ENCODE results near the gene THADA.
A peak's percentile ranks its signal among the peaks of the same experiment; 100 is the strongest.

Gene THADA

DNA sequence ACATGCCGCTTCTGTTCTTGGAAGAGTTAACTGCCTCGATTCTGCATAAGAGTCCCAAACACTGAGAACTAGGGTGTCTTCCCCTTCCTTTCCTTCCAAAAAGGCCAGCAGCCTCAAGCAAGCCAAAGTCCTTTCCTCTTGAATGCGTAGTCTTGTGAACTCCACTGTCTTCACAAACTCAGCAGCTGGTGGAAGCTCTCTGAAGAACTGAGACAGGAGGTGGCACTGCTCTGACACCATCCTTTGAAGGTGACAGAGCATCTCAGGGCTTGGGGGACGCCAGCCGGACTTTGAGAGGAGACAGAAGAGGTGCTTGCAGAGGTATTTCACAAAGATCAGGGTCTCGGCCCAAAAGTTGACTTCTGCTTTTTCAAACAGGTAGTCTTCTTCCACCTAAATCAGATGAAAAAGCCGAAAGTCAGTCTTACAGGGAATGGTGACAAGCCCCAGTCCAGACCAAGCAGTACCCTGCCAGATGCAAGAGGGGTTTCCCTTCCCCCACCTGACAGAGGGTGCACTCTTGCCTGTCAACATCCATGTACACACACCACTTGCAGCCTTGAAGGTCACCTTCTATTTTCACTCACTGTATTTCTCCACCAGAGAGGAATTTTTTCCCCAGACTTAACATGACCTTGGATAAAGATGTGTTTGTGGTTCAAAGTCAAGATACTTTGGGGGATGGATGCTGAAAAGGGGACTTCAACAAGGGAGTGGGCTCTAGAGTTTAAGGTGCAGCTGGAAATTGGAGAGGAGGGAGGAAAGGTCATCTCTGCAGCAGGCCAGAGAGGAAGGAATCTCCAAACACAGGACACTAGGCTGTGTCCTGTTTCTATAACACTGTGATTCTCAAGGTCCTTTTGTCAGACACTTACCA lies 364.6 kb downstream of the THADA start:
- DNase-seq, result no peak

DNA sequence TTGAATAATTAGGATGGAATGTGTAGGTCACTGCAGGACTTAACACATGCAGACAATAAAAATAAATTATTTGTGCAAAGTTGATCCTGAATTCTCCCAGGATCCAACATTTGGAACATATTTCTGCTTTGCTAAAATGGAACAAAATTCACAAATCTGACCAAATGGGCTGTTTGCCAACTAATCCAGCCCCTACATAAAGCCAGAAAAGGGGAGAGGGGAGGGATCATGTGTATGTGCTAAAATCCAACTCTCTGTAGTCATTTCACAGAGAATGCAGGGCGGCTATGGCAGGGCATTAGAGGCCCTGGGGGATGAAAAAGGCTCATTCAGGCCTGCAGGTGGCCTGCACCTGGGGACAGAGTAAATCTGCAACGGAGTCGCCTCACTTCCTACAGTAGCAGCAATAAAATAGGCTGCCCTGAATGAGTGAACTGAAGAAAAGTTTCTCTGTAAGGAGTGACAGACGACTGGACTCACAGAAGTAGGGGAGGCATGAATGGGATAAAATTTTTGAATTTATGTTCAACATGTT lies 365.4 kb downstream of the THADA start:
- DNase-seq, result no peak

- no peak for DNase-seq
Measured at GRCh38 chr2:43228756-43229659, 366.8 kb downstream of the THADA start.

DNA sequence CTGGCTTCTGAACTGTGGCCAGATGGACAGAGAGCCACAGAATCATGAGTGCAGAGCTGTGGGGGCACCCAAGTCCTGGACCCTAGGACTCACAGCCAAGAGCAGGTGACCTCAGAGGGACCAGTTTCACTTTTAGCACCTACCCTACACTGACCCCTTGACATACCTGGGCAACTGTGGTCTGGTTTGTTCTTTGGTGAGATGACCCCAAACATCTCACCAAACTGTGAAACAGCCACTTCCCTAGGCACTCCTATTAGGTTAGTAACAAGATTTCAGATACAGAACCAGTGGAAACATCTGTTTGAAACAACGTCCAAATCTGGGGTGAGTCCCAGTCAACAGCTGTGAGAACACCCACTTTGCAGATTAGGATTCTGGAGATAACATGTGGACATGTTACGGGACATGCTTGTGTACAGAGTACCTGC lies 367.5 kb downstream of the THADA start:
- DNase-seq, result no peak

DNA sequence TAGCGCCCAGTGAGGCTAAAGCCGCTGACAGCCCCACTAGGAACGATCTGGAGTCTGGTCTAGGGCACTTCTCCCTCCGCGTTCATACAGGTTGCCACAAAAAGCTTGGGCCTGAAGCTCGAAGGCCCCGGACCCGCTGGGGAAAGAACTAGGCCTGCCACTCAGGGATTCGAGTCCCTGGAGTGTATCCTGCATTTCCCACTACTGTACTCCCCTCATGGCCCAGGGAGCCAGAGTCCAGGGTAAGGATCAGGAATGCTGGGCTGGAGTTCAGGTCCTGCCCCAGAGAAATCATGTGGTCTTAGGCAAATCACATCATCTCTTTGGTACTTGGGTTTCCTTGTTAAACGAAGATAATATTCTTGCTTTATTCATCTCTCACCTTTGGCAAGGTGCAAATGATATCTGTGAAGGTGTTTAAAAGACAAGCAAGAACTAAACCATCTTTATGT lies 368.0 kb downstream of the THADA start:
- no peak for DNase-seq

- peak; percentile 61 to 90 for DNase-seq
Measured at GRCh38 chr2:43226955-43227829, 368.6 kb downstream of the THADA start.

- peak; percentile 78 to 94 for DNase-seq
Measured at GRCh38 chr2:43226558-43226954, 369.3 kb downstream of the THADA start, which contains the start of gene ZFP36L2. Gene ZFP36L2, minus strand, starts transcription at chr2:43226606. Its CDS starts 291 bp downstream, at chr2:43226315.

- DNase-seq, result peak; percentile 43 to 95
Measured at GRCh38 chr2:43225788-43226557, 369.9 kb downstream of the THADA start.

DNA sequence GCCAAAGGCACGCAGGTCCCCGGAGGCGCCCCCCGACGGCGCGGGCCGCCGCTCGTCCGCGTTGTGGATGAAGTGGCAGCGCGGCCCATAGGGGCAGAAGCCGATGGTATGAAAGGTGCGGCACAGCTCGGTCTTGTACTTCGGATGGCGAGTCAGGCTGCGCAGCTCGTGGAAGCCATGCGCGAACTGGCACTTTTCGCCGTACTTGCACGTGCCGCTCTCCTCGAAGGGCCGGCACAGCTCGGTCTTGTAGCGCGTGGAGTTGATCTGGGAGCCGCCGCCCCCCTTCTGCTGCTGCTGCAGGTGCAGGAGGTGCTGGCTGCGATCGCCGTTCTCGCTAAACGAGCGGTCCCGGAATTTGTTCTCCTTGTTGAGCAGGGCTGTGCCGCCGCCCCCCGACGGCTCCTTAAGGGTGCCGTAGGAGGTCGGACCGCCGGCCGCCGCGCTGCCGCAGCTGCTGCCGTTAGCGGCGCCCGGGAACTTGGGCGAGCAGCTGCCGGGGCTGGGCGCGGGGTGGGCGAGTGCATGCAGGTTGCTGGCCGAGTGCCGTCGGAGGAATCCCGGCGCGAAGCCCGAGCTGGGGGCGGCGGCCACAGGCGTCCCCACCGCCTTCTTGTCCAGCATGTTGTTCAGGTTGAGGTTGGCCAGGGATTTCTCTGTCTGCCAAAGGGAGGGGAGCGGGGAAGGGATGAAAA lies 370.6 kb downstream of the THADA start:
- DNase-seq, result peak; percentile 48 to 81

- no peak for DNase-seq
Measured at GRCh38 chr2:43224571-43225092, 371.2 kb downstream of the THADA start.

DNA sequence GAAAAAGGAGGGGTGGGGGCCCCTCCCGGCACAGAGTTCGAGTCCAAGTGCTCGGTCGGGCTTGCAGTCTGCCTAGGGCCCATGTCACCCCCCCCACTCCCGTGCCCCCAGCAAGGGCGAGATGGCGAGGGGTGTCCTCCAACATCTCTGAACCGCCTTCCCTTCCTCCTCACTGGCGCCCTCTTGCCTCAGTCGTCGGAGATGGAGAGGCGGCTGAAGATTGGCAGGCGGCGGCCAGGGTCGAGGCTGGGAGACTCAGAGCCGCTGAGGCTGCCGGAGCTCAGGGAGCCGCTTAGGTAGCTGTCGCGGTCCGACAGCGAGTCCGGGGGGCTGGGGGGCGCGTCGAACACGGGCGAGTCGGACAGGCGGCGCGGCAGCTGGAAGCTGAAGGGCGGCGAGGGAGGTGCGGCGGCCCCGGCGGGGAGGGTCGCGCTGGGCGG lies 371.7 kb downstream of the THADA start:
- peak; percentile 50 to 76 for DNase-seq

GRCh38 chr2:43223521-43224001 lies 372.3 kb downstream of the THADA start:
- DNase-seq, result no peak

DNA sequence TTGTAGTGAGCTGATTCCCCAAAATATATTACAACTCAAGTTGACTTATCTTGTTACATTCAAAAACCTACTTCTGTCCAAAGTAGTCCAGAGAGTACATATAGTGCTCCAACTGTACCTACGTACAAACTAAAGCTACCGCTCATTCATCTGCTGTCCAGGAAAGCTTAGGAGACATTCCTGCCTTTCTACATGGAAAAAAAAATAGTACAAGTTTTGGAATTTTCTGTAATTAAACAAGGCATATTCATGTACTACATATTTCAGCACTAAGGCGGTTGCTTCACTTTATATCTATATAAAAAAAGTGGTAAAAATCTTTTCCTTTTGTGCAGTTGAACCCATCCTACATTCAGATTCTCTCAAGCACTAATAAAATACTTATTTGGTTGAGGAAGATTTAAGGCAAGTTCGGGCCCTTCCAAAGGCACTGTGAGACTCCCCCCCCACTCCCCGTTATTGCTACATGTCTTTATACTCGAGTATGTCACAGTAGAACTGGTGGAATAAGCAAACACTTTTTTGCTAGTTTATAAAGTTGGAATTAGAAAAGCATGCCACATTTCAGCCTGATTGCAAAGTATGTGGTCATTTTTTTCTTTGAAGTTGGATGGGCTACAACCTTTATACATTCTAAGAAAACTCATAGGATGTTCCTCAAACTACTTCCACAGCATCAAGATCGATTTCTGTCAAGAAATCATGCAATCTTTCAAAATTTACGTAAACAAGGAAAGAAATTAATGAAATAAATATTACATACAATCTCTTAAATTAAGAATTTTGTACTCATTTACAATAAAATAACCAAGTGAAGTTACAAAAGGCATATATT lies 373.1 kb downstream of the THADA start:
- DNase-seq, result no peak

DNA sequence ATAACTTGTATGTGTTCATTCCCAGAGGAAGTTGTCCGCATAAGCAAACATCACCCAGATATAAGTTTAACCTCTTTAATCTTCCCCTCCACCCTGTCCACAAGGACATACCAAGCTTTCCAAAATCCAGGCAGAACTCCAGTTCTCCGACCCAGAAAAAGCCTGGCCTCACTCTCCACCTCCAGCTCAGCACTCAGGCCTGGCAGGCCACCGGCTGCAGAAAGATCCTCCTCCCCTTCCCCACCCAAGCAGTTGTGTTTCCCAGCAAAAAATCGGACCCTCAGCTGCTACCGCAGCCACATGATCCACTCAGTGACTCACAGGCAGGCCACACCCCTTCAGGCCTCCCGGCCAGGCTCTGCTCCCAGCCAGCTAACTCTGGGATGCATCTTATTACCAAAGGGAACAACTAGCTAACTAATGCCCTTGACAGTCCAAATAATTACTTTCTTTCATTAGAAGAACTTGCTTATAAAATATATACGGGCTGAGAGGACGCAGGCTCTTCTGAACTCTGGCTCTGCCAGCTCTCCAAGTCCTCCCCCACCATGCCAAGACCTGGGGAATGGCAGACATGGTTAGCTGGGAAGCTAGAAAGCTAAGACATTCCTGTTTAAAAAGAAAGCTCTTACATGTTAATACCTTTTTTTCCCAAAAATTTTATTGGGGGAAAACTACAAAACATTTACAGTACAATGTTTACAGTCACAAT lies 373.9 kb downstream of the THADA start:
- peak; percentile 40 to 77 for DNase-seq

DNA sequence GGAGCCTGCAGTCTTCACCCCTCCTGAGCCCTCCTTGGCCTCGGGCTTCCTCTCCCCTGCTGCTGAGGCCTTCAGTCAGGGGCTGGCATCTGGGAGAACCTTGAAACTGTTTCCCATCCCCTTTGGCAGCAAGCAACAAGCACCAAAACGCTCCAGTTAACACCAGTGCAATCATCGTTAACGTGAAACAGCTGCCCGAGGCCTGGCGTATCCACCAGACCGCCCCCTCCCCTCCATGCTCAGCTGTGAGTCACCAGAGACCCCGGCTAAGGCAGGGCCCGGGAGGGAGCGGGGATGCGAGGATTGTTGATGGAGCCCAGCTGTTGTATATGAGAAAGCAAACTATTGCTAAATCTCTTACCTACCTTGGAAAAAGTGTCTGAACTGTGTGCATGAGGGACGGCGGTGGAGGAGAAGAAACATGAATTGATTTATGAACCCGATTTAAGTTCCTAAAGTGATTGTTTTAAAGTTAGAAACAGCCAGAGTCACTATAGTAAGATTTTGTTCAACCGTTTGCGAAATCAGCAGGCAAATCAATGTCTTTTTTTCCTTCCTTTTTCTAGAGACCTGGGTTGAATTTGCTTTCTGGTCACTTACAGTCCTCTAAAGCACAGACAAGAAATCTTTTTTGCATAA lies 374.6 kb downstream of the THADA start:
- peak in 1 of 2 donors; percentile 71 for DNase-seq

DNA sequence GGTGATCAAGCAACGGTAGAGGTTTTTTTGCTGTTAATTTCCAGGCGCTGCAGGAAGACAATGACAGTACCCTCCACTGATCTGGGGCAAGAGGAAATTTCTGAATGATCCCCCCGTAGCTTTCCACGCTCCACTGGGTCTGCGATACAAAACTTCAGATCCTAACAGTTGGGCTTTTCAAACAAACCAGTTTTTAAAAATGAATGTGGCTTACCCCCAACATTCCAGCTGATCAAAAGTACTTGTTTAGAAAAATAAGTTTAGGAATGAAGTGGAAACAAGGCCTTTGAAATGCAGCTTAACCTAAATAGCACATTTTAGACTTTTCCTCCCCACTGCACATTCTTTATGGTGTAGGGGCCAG lies 375.1 kb downstream of the THADA start:
- DNase-seq, result no peak

- no peak for DNase-seq
Measured at GRCh38 chr2:43220229-43220751, 375.5 kb downstream of the THADA start.
